Measurements from ENCODE around the gene ATXN1. TPM values are rescaled to one million over a fixed set of nuclear protein-coding genes. Genes with fewer than 3 reads are reported as not detected.
"Not testable (repeated sequence)": the region's sequence is repeated elsewhere in the genome, so short reads cannot be mapped to it uniquely, and the experiment has no call there.

ATXN1 gene
- polyA plus RNA-seq, 4 donors: 4.6 to 16.5 (median 5.9) TPM

DNA sequence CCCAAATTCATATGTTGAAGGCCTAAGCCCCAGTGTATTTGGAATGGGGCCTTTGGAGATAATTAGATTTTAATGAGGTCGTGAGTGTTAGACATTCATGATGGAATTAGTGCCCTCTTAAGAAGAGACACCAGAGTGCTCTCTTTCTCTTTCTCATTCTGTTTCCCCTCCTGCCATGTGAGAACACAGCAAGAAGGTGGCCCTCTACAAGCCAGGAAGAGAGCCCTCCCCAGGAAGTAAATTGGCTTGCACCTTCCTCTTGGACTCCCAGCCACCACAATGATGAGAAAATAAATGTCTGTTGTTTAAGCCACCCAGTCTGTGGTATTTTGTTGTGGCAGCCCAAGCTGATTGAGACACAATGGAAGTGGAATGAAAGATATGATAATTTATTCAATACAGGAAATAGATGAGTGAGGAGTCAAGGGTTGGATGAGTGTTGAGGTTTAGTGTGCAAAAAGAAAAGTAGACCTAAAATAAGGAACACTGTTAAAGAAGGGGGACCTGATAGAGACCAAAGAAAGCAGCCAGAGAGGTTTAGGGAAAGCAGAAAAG is 25.9 kb upstream of the ATXN1 start:
- H3K4me3 ChIP-seq (ENCODE audit: low read depth in 1 of 3, low read length in 3 of 3): no peak overlapping the region
- FAIRE-seq: no peak
- WGBS, 3 donors: 59 to 75% (median 64%) methylated on average over 1 of the region's 1 CpG
- H3K27ac ChIP-seq (ENCODE audit: low read depth in 1 of 3, low read length in 2 of 3): no peak overlapping the region
- H3K9me3 ChIP-seq (ENCODE audit: control insufficient read depth in 2 of 2, insufficient read depth in 1 of 2, low read depth in 1 of 2, low read length in 1 of 2): peaks cover 0 to 8% of the 10 kb centered on the region in 2 donors
- no peaks in the 10 kb centered on the region for H3K4me1 ChIP-seq (ENCODE audit: control insufficient read depth in 3 of 3, insufficient read depth in 2 of 3, low read depth in 1 of 3, low read length in 2 of 3)
- H3K27me3 ChIP-seq (ENCODE audit: control insufficient read depth in 3 of 3, insufficient read depth in 3 of 3, low read length in 3 of 3): no peaks in the 10 kb centered on the region
- DNase-seq: no peak
- H3K36me3 ChIP-seq (ENCODE audit: control insufficient read depth in 3 of 3, insufficient read depth in 2 of 3, low read depth in 1 of 3, low read length in 3 of 3): no peaks in the 10 kb centered on the region

DNA sequence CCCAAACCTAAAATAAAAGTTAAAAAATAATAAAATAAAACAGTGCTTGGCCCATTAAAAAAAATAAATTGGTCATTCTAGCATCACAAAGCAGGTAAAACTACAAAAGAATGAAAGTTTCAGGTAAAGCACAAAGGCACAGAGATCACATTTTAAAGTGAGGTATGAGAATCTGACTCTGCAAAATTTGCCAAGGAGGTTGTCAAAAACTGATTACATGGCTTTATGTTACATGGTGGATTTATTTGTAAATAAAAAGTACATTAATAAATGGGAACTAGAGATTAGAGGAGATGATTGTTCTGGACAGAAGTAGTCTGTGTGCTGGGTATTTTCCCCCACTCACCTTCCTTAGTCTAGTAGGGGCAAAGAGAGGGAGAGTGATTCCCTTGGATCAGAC is 24.2 kb upstream of the ATXN1 start:
- no peak for FAIRE-seq
- Histone ChIP-seq H3K9me3 (ENCODE audit: control insufficient read depth in 2 of 2, insufficient read depth in 1 of 2, low read depth in 1 of 2, low read length in 1 of 2) (peaks cover 0 to 8% of the 10 kb centered on the region in 2 donors), H3K4me1 (ENCODE audit: control insufficient read depth in 3 of 3, insufficient read depth in 2 of 3, low read depth in 1 of 3, low read length in 2 of 3) (no peaks in the 10 kb centered on the region)

DNA sequence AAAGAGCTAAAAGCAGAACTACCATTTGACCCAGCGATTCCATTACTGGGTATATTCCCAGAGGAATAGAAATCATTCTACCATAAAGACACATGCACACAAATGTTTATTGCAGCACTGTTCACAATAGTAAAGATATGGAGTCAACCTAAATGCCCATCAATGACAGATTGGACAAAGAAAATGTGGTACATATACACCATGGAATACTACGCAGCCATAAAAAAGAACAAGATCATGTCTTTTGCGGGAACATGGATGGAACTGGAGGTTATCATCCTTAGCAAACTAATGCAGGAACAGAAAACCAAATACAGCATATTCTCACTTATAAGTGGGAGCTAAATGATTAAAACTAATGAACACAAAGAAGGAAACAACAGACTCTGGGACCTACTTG is 23.7 kb upstream of the ATXN1 start:
- FAIRE-seq; H3K4me1 ChIP-seq (ENCODE audit: control insufficient read depth in 3 of 3, insufficient read depth in 2 of 3, low read depth in 1 of 3, low read length in 2 of 3); H3K4me3 ChIP-seq (ENCODE audit: low read depth in 1 of 3, low read length in 3 of 3); H3K9me3 ChIP-seq (ENCODE audit: control insufficient read depth in 2 of 2, insufficient read depth in 1 of 2, low read depth in 1 of 2, low read length in 1 of 2); H3K27ac ChIP-seq (ENCODE audit: low read depth in 1 of 3, low read length in 2 of 3); H3K36me3 ChIP-seq (ENCODE audit: control insufficient read depth in 3 of 3, insufficient read depth in 2 of 3, low read depth in 1 of 3, low read length in 3 of 3); DNase-seq; H3K27me3 ChIP-seq (ENCODE audit: control insufficient read depth in 3 of 3, insufficient read depth in 3 of 3, low read length in 3 of 3): not testable (repeated sequence)
- 87 to 97% (median 93%) methylated on average over 3 of the region's 3 CpGs for WGBS, 3 donors

More for the DNA sequence above, 24.2 kb upstream of the ATXN1 start:
- no peak for DNase-seq
- Histone ChIP-seq H3K4me3 (ENCODE audit: low read depth in 1 of 3, low read length in 3 of 3) (no peak overlapping the region), H3K27ac (ENCODE audit: low read depth in 1 of 3, low read length in 2 of 3) (no peak overlapping the region), H3K27me3 (ENCODE audit: control insufficient read depth in 3 of 3, insufficient read depth in 3 of 3, low read length in 3 of 3) (no peaks in the 10 kb centered on the region), H3K36me3 (ENCODE audit: control insufficient read depth in 3 of 3, insufficient read depth in 2 of 3, low read depth in 1 of 3, low read length in 3 of 3) (no peaks in the 10 kb centered on the region)

DNA sequence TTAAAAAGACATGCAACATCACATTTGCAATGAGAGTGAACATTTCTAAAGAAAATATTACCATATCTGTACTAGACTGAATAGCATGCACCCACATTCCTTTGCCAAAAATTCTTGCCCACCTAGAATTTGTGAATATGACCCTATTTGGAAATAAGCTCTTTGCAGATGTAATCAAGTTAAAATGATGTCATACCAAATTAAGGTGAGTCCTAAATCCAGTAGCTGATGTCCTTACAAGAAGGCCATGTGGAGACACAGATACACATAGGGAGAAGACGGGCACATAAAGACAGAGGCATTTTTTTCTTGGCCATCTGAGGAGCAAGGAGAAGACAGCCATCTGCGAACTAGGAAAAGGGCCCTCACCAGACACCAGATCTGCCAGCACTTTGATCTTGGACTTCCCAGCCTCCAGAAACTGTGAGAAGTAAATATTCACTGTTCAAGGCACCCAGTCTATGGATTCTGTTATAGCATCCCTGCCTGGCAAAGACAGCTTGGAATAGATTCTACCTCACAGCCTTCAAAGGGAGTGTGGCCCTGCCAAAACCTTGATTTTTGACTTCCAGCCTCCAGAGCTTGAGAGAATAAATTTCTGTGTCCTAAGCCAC is 22.8 kb upstream of the ATXN1 start:
- no peak for DNase-seq
- 92 to 96% (median 94%) methylated on average over 2 of the region's 2 CpGs for WGBS, 3 donors
- H3K27me3 ChIP-seq (ENCODE audit: control insufficient read depth in 3 of 3, insufficient read depth in 3 of 3, low read length in 3 of 3): no peaks in the 10 kb centered on the region
- no peaks in the 10 kb centered on the region for H3K36me3 ChIP-seq (ENCODE audit: control insufficient read depth in 3 of 3, insufficient read depth in 2 of 3, low read depth in 1 of 3, low read length in 3 of 3)
- H3K27ac ChIP-seq (ENCODE audit: low read depth in 1 of 3, low read length in 2 of 3): no peak overlapping the region
- FAIRE-seq: no peak
- peaks cover 0 to 4% of the 10 kb centered on the region in 2 donors for H3K9me3 ChIP-seq (ENCODE audit: control insufficient read depth in 2 of 2, insufficient read depth in 1 of 2, low read depth in 1 of 2, low read length in 1 of 2)
- no peaks in the 10 kb centered on the region for H3K4me1 ChIP-seq (ENCODE audit: control insufficient read depth in 3 of 3, insufficient read depth in 2 of 3, low read depth in 1 of 3, low read length in 2 of 3)
- no peak overlapping the region for H3K4me3 ChIP-seq (ENCODE audit: low read depth in 1 of 3, low read length in 3 of 3)

DNA sequence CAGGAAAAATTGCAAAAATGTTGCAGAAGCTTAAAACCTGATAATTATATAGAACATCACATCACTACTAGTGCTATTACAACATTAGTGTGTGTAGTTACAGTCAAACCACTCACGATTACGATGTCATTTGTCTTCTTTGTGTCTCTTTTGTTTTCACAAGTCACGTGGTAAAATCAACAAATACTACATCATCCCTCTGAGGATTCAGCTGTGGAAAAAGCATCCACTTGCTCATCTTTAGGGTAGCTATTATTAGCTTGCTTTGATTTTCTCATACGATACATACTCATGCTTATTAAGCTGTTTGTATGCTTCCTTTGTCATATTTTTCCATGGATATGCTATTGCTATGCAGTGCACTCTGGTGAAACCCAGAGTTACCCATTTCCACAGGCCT is 22.2 kb upstream of the ATXN1 start:
- WGBS, 3 donors: 68 to 89% (median 85%) methylated on average over 4 of the region's 4 CpGs
- H3K9me3 ChIP-seq (ENCODE audit: control insufficient read depth in 2 of 2, insufficient read depth in 1 of 2, low read depth in 1 of 2, low read length in 1 of 2): no peaks in the 10 kb centered on the region
- H3K27ac ChIP-seq (ENCODE audit: low read depth in 1 of 3, low read length in 2 of 3): no peak overlapping the region
- H3K27me3 ChIP-seq (ENCODE audit: control insufficient read depth in 3 of 3, insufficient read depth in 3 of 3, low read length in 3 of 3): no peaks in the 10 kb centered on the region
- no peak for FAIRE-seq
- no peak for DNase-seq
- no peak overlapping the region for H3K4me3 ChIP-seq (ENCODE audit: low read depth in 1 of 3, low read length in 3 of 3)
- H3K4me1 ChIP-seq (ENCODE audit: control insufficient read depth in 3 of 3, insufficient read depth in 2 of 3, low read depth in 1 of 3, low read length in 2 of 3): no peaks in the 10 kb centered on the region
- no peaks in the 10 kb centered on the region for H3K36me3 ChIP-seq (ENCODE audit: control insufficient read depth in 3 of 3, insufficient read depth in 2 of 3, low read depth in 1 of 3, low read length in 3 of 3)

DNA sequence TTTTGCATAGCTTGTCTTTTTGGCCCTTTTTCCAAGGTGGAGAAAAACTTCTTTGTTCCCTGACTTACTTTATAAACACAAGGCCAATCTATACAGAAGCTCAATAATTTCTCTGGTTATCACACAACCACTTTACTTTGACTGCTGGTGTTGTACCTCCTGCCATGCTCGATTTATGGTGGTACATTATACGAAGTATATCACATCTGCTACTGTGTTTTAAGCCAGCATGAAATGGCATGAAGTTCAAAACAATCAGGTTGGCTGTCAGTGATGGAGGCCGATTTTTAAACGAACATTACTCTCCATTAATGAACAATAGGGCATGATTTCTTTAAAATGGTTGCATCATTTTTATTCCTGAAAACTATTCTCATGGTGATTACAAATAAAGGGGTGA is 21.0 kb upstream of the ATXN1 start:
- DNase-seq (no peak), FAIRE-seq (no peak)
- H3K4me3 ChIP-seq (ENCODE audit: low read depth in 1 of 3, low read length in 3 of 3): no peak overlapping the region
- WGBS, 3 donors: 84 to 91% (median 85%) methylated on average over 4 of the region's 4 CpGs
- no peaks in the 10 kb centered on the region for H3K4me1 ChIP-seq (ENCODE audit: control insufficient read depth in 3 of 3, insufficient read depth in 2 of 3, low read depth in 1 of 3, low read length in 2 of 3)
- H3K36me3 ChIP-seq (ENCODE audit: control insufficient read depth in 3 of 3, insufficient read depth in 2 of 3, low read depth in 1 of 3, low read length in 3 of 3): no peaks in the 10 kb centered on the region
- no peaks in the 10 kb centered on the region for H3K27me3 ChIP-seq (ENCODE audit: control insufficient read depth in 3 of 3, insufficient read depth in 3 of 3, low read length in 3 of 3)
- no peaks in the 10 kb centered on the region for H3K9me3 ChIP-seq (ENCODE audit: control insufficient read depth in 2 of 2, insufficient read depth in 1 of 2, low read depth in 1 of 2, low read length in 1 of 2)
- no peak overlapping the region for H3K27ac ChIP-seq (ENCODE audit: low read depth in 1 of 3, low read length in 2 of 3)

- no peaks in the 10 kb centered on the region for H3K9me3 ChIP-seq (ENCODE audit: control insufficient read depth in 2 of 2, insufficient read depth in 1 of 2, low read depth in 1 of 2, low read length in 1 of 2)
- H3K4me1 ChIP-seq (ENCODE audit: control insufficient read depth in 3 of 3, insufficient read depth in 2 of 3, low read depth in 1 of 3, low read length in 2 of 3): no peaks in the 10 kb centered on the region
- no peaks in the 10 kb centered on the region for H3K27me3 ChIP-seq (ENCODE audit: control insufficient read depth in 3 of 3, insufficient read depth in 3 of 3, low read length in 3 of 3)
- DNase-seq (no peak), FAIRE-seq (no peak)
- H3K36me3 ChIP-seq (ENCODE audit: control insufficient read depth in 3 of 3, insufficient read depth in 2 of 3, low read depth in 1 of 3, low read length in 3 of 3): no peaks in the 10 kb centered on the region
- H3K27ac ChIP-seq (ENCODE audit: low read depth in 1 of 3, low read length in 2 of 3): no peak overlapping the region
- WGBS, 3 donors: 61 to 74% (median 64%) methylated on average over 8 of the region's 8 CpGs
- H3K4me3 ChIP-seq (ENCODE audit: low read depth in 1 of 3, low read length in 3 of 3): no peak overlapping the region
Measured at GRCh38 chr6:16781348-16782169, 20.3 kb upstream of the ATXN1 start.

DNA sequence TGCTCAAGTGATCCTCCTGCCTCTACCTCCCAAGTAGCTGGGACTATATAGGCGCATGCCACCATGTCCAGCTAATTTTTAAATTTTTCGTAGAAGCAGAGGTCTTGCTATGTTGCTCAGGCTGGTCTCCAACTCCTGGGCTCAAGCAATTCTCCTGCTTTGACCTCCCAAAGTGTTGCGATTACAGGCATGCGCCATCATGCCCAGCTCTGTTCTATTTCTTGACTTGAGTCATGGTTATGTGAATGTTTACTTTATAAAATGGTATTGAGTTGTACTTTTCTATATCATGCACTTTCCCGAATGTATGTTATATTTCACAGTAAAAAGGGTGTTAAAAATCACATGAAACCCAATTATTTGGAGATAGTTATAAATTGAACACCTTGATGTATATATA is 17.3 kb upstream of the ATXN1 start:
- Histone ChIP-seq H3K4me1 (ENCODE audit: control insufficient read depth in 3 of 3, insufficient read depth in 2 of 3, low read depth in 1 of 3, low read length in 2 of 3) (no peaks in the 10 kb centered on the region), H3K9me3 (ENCODE audit: control insufficient read depth in 2 of 2, insufficient read depth in 1 of 2, low read depth in 1 of 2, low read length in 1 of 2) (no peaks in the 10 kb centered on the region), H3K27ac (ENCODE audit: low read depth in 1 of 3, low read length in 2 of 3) (no peak overlapping the region), H3K36me3 (ENCODE audit: control insufficient read depth in 3 of 3, insufficient read depth in 2 of 3, low read depth in 1 of 3, low read length in 3 of 3) (no peaks in the 10 kb centered on the region), H3K4me3 (ENCODE audit: low read depth in 1 of 3, low read length in 3 of 3) (no peak overlapping the region), H3K27me3 (ENCODE audit: control insufficient read depth in 3 of 3, insufficient read depth in 3 of 3, low read length in 3 of 3) (no peaks in the 10 kb centered on the region)
- 95 to 99% (median 95%) methylated on average over 5 of the region's 5 CpGs for whole genome bisulfite sequencing, 3 donors
- FAIRE-seq (no peak), DNase-seq (no peak)

All from small intestine (tissue), 7 donors.